HepG2 (cell line): ENCODE data around the gene RNF149. TPM values are rescaled to one million over a fixed set of nuclear protein-coding genes. Genes with fewer than 3 reads are reported as not detected.

Source experiments
- CBX2 ChIP-seq, 2 experiments: fragments of 200-600 bp in 1 of 2; sonication (generic); formaldehyde crosslinking in 1 of 2; IDR thresholded peaks; 2 replicates each; pipeline versions ENCODE4 v1.7.0 to v1.8.1; 2018 to 2022; ENCODE audit warnings: low read depth in 2 of 2, low read length in 1 of 2, mild to moderate bottlenecking in 1 of 2, missing genetic modification reagents in 1 of 2
- GTF3A ChIP-seq: sonication (generic); formaldehyde crosslinking; conservative IDR thresholded peaks from 2 replicates; pipeline ENCODE4 v1.4.0; 2020; ENCODE audit warnings: mild to moderate bottlenecking, missing genetic modification reagents
- PLRG1 ChIP-seq: fragments of 450-650 bp; conservative IDR thresholded peaks from 2 replicates; pipeline ENCODE4 v1.6.1; 2016
- RERE ChIP-seq: IDR thresholded peaks from 2 replicates; pipeline ENCODE4 v1.6.1; 2016; ENCODE audit warnings: low read depth, missing genetic modification reagents, missing compliant biosample characterization
- ZNF274 ChIP-seq: sonication (generic); formaldehyde crosslinking; IDR thresholded peaks from 2 replicates; pipeline ENCODE4 v1.5.1; 2020; ENCODE audit warnings: mild to moderate bottlenecking, missing genetic modification reagents
- ZNF709 ChIP-seq: sonication (generic); formaldehyde crosslinking; IDR thresholded peaks from 2 replicates; pipeline ENCODE4 v1.5.0; 2020; ENCODE audit warnings: mild to moderate bottlenecking, missing genetic modification reagents
- polyA plus RNA-seq, 8 experiments: library from polyadenylated mRNA; depleted of rRNA in 3 of 8; stranded (reverse) in 7 of 8; unstranded in 1 of 8; fragments of >200 nt; fragmentation: Illumina TruSeq in 4 of 8; extraction: Trizol in 4 of 8; gene quantifications; 2 replicates each; pipeline versions ENCODE4 v1.2.1 to v1.2.3, GENCODE V29; 2011 to 2016; ENCODE audit warnings: low read depth in 4 of 8, missing spikeins in 1 of 8, mixed read lengths in 1 of 8; ENCODE audit not compliant: insufficient read depth in 1 of 8
- total RNA-seq, 5 experiments: library from RNA; depleted of rRNA; stranded (reverse); fragments of >200 nt; fragmentation: Illumina TruSeq; extraction: Trizol; gene quantifications; 2 replicates each; pipeline ENCODE4 v1.2.3, GENCODE V29; 2016; ENCODE audit warnings: low read depth in 1 of 5
- TF ChIP-seq, protein P1 (sequence below): sonication (generic); formaldehyde crosslinking; IDR thresholded peaks from one replicate; pipeline ENCODE4 v1.5.1; 2020; ENCODE audit warnings: mild to moderate bottlenecking, missing genetic modification reagents; ENCODE audit errors: not compliant biosample characterization

RNF149 gene
- total and polyA plus RNA-seq, 2 of the 13 experiments (the other 11 are each of a cell fraction or from before 2014, with no cell fraction given): 87.6 to 109 TPM

GRCh38 chr2:101253703-101254450, 54.6 kb downstream of the RNF149 start (continued):
- TF ChIP-seq RERE (no peak), ZNF274 (CRISPR knock-in tag) (no peak), CBX2 (IDR thresholded peaks at IDR 0.05; ENCODE audit: low read depth, low read length) (no peak), CBX2 (CRISPR knock-in tag; IDR thresholded peaks at IDR 0.05; ENCODE audit: low read depth) (no peak), ZNF709 (peak; percentile 64; the same call in 1 of the 2 replicates), PLRG1 (no peak), GTF3A (CRISPR knock-in tag) (no peak)
- TF ChIP-seq, protein P1, sequence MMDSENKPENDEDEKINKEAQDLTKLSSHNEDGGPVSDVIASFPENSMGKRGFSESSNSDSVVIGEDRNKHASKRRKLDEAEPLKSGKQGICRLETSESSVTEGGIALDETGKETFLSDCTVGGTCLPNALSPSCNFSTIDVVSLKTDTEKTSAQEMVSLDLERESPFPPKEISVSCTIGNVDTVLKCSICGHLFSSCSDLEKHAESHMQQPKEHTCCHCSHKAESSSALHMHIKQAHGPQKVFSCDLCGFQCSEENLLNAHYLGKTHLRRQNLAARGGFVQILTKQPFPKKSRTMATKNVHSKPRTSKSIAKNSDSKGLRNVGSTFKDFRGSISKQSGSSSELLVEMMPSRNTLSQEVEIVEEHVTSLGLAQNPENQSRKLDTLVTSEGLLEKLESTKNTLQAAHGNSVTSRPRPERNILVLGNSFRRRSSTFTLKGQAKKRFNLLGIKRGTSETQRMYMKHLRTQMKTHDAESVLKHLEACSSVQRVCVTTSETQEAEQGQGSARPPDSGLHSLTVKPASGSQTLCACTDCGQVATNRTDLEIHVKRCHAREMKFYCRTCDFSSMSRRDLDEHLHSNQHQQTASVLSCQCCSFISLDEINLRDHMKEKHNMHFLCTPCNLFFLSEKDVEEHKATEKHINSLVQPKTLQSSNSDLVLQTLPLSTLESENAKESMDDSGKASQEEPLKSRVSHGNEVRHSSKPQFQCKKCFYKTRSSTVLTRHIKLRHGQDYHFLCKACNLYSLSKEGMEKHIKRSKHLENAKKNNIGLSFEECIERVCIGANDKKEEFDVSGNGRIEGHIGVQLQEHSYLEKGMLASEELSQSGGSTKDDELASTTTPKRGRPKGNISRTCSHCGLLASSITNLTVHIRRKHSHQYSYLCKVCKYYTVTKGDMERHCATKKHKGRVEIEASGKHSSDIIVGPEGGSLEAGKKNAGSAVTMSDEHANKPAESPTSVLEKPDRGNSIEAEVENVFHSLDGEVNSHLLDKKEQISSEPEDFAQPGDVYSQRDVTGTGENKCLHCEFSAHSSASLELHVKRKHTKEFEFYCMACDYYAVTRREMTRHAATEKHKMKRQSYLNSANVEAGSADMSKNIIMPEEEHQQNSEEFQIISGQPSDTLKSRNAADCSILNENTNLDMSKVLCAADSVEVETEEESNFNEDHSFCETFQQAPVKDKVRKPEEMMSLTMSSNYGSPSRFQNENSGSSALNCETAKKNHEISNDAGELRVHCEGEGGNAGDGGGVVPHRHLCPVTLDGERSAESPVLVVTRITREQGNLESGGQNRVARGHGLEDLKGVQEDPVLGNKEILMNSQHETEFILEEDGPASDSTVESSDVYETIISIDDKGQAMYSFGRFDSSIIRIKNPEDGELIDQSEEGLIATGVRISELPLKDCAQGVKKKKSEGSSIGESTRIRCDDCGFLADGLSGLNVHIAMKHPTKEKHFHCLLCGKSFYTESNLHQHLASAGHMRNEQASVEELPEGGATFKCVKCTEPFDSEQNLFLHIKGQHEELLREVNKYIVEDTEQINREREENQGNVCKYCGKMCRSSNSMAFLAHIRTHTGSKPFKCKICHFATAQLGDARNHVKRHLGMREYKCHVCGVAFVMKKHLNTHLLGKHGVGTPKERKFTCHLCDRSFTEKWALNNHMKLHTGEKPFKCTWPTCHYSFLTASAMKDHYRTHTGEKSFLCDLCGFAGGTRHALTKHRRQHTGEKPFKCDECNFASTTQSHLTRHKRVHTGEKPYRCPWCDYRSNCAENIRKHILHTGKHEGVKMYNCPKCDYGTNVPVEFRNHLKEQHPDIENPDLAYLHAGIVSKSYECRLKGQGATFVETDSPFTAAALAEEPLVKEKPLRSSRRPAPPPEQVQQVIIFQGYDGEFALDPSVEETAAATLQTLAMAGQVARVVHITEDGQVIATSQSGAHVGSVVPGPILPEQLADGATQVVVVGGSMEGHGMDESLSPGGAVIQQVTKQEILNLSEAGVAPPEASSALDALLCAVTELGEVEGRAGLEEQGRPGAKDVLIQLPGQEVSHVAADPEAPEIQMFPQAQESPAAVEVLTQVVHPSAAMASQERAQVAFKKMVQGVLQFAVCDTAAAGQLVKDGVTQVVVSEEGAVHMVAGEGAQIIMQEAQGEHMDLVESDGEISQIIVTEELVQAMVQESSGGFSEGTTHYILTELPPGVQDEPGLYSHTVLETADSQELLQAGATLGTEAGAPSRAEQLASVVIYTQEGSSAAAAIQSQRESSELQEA: no peak
